HG02973 (cell line): ENCODE results near the gene GATA5.

Experiments
- ATAC-seq: cut with Tn5 transposase; IDR thresholded peaks from one replicate; pipeline ENCODE4 v1.9.1; 2021; ENCODE audit warnings: moderate library complexity; ENCODE audit not compliant: unreplicated experiment

The GATA5 gene

DNA sequence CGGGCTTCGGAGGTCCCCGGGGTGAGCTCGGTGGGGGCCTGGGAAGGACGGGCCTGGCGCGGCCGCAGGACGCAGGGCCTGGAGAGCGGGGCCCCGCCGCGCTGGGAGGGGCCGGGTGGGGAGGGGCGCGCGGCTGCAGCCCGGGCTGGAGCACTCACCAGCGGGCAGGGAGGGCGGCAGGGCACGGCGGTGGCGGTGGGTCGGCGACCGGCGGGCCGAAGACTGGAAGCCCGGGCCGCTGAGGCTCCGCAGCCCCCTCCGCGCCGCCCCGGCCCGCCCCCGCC lies at the start of gene GATA5:
Gene GATA5 (minus strand): TSS at position 224 of the 284 bp plus-strand sequence. CDS start 474 bp downstream, outside the sequence.
- ATAC-seq = no peak

DNA sequence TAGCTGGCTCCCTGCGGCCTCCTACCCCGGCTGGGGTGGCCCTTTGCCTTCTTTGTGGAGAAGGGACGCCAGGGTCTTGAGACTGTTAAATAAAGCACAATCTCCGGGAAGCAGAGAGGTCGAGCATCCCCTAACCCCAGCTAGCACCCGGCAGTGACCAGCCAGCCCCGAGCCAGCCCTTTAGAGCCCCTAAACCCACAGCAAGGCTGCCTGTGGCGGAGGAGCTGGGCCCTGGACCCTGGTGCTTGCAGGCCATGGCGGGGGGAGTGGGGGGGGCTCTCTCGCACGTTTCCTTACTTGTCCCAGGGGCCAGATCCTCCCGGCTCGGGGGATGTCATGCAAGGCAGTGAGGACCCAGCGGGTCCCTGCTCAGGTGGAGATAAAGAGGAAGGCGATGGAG lies 49.2 kb upstream of the GATA5 start:
- no peak for ATAC-seq

DNA sequence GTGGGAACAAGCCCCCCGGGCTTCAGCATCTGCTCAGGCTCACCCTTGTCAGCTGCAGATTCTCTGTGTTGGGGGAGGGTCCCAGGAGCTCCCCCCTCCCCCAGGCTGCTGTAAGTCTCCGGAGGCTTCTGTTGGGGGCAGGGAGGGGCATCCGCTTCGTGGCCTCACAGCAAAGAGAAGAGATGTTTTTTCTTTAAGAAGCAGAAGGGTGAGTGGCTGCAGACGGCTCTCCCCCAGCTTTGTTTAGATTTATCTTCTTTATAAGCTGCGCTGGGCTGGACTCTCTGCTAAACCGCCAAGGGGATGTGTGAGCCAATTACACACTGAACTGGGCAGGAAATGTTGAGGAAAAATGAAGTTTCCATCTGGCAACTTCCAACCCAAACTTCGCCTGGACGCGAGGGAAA lies 48.7 kb upstream of the GATA5 start:
- ATAC-seq = no peak

GRCh38 chr20:62523473-62524203 lies 47.8 kb upstream of the GATA5 start:
- no peak for ATAC-seq

DNA sequence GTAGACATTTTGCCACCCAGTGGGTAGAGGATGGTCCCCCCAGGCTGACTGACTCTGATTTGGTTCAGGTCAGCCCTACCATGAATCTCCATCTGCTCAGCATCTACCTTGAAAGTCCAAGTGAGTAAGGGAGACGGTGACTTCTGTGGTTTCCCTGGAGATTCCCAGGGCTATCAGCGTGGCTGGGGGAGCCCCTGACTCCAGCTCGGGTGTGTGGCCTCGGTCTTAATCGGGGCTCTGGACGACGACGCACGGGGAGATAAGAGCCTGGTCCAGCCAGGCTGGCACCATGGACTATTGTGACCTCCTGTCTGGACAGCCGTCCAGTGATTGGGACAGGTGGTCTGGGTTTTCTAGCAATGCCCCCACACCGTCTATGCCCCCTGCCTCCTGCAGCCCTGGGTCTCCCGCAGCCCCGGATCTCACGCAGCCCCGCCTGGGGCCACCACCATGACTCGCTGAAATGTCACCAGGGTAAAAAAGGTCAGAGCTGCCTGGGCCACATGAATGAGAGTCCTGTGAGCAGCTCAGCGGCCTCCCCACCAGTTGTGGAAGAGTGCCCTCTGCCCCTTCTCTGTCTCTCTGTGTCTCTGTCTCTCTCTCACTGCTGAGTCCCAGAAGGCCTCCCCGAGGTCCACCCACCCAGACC lies 47.1 kb upstream of the GATA5 start:
- ATAC-seq = no peak

GRCh38 chr20:62519826-62520225 lies 44.0 kb upstream of the GATA5 start:
- no peak for ATAC-seq

DNA sequence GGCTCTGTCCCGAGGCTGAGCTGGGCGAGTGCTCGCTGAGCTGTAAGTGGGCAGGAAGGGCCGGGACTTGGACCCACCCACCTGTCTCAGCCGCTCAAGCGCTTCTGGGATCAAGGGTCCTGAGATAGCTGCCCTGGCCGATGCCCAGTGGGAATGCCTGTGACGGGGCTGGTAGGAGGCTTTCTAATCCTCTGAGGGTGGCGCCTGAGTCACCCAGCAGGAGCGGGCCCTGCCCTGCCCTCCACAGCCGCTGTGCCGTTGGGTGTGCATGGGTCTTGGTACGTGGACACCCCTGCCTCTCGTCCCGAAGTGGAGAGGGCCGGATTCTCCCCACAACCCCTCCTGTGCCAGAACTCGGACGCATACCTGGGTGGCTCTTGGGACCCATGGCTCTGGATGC lies 43.1 kb upstream of the GATA5 start:
- no peak for ATAC-seq

DNA sequence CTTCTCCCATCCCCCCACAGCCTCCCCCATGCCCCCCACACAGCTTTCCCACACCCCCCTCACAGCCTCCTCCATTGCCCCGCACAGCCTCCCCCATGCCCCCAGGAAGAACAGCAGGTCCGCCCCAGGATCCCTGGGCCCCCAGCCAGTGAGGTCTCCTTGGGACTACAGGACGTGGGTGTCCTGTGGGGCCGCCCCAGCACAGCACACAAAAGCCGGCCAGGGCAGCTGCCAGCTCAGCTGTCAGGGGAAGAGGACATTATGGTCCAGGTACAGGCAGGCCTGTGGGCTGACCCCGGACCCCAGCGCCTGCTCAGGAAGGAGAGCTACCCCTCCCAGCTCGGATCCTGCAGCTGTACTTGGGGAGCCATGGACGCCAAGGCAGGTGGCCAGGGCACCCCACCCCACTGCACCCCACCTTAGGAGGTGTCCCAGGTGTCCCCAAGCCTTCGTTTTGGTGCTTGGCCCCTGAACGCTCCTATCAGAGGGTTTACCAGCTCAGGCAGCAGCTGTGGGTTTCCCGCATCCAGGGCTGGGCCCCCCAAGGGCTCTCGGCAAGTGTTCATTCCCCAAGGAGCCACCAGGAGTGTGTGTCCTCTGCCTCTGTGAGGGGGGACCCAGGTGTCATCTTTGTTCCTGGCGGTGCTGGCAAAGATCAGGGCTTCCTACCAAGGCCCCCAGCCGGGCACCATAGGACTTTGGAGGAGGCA lies 42.3 kb upstream of the GATA5 start:
- no peak for ATAC-seq

DNA sequence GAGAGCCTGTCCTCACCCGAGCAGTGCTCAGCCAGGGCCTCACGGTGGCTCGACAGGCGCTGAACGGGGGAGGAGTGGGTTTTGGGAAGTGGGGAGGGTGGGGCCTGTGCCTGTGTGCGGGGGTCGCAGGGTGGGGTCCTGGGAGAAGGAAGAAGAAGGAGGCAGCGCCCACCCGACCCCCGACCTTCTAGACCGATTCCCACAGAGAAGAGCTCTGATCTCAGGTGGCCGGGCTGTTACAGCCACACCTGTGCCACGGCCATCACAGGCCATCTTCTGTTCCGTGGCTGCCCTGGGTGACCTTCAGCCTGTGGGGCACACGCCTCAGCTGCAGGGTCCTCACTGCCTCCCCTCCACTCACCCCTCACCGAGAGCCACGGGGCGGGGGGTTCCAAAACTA lies 41.4 kb upstream of the GATA5 start:
- no peak for ATAC-seq

DNA sequence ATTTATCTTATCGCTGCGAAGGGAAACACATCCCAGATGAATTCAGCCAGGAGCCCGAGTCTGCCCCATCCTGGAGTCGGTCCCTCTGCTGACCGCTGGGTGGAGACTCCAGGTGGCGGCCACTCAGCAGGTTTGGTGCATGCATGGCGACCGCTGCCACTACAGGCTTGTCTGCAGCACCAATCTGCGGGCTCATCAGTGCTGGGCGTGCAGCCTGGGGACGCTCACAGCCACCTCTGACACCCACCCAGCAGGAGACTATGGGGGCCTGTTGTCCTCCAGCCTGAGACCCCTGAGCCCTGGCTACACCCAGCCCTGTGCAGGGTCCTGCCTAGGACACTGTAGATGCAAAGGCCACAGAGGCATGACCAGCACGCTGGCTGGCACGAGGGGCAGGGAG lies 40.5 kb upstream of the GATA5 start:
- ATAC-seq = no peak

DNA sequence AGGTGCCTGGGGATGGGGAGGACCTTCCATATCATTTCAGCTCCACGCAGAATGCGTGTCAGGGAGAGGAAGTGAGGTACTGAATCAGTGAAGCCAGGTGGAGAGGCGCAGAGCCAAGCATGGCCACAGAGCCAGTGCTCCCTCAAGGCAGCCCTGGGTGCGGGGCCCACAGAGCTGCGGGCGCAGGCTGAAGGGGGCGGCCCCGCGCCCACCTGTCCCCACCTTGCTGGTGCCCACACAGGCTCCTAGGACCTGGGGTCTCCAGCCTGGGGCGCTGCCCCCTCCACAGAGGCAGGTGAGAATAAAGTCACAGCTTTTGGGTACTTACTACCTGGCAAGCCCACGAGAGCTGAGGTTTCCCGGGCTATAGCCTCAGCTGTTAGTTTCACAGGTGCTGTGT lies 40.0 kb upstream of the GATA5 start:
- ATAC-seq = no peak

- ATAC-seq = no peak
Measured at GRCh38 chr20:62515280-62515679, 39.5 kb upstream of the GATA5 start.

DNA sequence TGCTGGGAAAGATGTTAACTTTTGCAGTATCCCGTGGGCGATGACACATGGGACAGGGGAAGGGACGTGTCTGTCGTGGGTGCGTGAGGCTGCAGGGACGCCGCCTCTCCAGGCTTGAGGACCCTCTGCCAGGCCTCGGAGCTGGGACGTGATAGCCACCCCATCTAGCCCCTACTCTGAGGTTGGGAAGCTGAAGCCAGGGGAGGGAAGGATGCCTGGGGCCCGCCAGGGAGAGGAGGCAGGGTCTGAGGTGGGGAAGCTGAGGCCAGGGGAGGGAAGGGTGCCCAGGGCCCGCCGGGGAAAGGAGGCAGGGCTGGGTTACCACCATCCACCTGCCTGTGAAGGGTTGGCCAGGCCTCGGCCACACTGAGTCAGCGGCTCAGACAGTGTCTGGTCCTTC lies 38.2 kb upstream of the GATA5 start:
- ATAC-seq = no peak

DNA sequence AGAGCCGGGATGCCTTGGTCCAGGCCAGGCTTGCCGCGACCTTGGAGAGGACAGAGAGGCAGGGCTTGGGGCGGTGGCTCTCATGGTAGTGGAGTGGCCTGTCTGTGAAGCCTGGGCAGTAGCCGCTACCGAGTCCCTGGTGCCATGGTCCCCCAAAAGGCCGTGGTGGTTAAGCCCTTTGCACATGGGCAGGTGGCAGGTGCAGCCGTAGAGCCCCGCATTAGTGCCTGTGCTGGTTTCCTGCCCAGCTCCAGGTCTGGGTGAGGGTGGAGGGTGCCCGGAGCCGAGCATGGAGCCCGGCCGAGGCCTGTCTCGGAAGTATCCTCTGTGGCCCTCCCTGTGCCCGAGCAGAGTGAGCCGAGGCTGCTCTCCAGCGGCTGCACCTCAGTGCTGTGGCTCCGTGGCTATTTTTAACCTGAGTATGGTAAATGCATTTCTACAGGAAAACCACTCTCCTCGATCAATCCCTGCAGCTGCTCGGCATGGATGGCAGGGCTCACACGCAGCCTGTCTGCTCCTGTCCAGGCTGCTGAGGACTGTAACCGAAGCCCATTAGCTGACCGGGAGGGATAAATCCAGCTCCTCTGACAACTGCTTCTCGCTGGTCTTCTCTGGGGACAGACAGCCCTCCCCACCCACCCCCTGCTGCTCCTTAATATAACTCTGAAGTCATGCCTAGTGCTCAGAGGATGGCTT lies 36.3 kb upstream of the GATA5 start:
- ATAC-seq = no peak

DNA sequence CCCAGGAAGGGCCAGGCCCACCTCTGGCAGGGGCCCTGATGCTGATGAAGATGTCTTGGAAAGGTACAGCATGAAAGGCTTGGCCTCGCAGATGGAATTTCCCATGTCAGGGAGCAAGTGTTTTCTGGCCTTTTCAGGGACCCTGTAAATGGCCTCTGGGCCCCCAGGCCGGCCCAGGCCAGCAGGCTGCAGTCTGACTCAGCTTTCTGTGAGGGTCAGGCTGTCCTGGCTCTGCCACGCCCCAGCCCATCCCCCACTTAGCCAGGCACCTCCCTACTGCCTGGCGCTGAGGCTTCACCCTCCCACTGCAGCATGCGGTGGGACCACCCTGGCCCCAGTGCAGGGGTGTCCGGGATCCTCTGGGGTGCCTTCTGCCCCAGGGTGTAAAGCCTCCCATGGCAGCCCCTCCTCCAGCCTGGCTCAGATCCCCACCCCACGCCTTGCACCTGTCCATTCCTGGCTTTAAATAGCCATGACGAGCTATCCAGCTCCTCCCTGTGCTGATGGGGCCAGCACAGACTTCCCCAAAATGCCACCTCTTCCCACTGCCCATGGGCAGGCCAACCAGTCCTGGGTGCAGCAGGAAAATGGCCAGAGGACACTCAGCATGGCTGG lies 35.6 kb upstream of the GATA5 start:
- no peak for ATAC-seq

GRCh38 chr20:62508641-62509051 lies 32.9 kb upstream of the GATA5 start:
- ATAC-seq = no peak

- no peak for ATAC-seq
Measured at GRCh38 chr20:62507991-62508640, 32.3 kb upstream of the GATA5 start.

DNA sequence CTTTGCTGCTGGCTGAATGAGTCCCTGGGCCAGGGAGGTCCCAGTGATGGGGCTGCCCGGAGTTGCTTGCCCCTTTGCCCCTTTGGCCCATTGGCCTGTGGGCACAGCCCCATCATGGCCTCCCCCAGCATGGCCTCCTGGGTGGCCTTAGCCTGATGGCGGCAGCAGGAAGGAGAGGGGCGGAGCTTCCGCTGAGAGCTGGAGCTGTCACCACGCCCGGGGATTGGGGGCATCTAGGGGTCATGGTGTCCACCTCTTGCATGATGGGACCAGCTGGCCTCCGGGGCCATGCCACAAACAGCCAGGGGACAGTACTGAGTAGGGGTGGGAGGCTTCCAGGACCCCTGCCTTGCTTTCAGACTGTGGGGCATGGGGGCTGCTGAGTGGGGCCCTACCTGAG lies 31.5 kb upstream of the GATA5 start:
- no peak for ATAC-seq

DNA sequence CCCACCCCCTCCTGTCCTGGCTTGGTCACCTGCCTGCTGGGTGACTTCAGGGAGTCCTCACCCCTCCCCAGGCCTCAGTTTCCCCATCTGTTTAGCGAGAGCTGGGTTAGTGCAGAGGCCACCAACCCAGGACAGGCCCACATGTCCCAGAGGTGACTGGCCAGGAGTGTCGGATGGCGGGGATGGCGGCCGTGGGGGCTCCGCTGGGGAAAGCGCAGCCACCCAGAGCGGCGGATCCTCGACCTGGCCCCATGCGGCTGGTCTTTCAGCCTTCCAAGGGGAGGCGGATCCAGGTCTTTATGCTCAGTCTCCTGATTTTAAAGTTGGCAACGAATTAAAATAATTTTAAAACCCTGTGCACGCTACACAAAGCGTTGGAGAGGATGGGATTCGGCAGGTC lies 31.0 kb upstream of the GATA5 start:
- no peak for ATAC-seq

DNA sequence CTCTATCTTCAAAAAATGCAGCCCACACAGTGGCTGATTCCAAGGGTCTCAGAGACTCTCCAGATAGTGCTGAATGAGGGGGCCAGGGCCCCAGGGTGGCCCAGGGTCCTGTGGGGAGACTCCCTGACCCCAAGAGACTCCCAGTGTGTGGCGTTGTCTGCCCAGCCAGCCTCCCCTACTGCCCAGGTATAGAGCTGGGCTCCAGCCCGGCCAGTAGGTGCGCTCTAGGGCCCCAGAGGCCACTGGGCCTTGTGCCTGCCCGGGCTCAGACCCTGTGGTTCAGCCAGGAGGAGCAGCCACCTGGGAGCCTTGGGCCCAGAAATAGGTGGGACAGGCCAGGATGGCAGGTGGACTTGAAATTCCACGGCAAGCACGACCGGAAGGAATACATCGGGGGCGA lies 30.3 kb upstream of the GATA5 start:
- ATAC-seq = no peak
